Measurements from ENCODE around the gene CSMD2.
A peak's percentile ranks its signal among the peaks of the same experiment; 100 is the strongest.

CSMD2 gene

DNA sequence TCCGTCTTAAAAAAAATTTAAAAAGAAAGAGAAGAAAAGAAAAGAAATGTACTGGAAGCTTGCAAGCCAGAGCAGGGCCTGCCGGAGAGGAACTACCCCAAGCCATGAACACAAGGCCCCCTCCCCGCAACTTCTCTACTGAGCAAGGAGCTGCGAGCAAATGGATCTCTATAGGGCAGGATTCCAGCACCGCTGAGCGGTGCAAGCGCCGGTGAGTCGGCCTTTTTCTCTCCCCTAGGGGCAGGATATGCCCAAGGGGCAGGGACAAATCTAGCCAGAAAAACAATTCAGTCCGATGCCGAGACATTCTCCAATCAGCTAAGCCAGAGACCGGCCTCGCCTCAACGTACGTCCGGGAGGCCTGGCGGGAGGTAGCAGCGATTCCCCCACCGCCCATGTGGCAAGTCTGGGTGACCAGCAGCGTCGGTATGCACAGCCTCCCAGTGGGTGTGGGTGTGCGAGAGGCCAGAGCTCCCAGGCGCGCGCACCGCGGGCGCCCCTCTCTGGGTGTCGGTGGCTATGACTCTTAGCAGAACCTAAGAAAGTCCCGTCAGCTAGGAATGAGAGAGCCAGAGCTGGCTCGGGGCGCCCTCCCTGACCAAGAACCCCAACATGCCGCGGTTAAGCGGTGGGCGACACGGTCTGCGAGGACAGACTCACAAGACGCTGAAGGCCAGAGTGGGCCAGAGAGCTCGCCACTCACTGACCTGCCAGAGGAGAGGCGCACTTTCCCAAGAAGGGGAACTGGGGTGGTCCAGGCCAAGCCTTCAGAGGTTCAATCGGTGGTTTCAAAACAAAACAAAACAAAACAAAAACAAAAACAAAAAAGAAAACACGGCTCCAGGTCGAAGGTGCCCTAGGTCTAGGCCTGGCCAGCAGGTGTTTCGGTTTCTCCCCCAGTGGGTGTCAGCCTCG is 1.9 kb downstream of the CSMD2 start:
- TF ChIP-seq, protein P1, sequence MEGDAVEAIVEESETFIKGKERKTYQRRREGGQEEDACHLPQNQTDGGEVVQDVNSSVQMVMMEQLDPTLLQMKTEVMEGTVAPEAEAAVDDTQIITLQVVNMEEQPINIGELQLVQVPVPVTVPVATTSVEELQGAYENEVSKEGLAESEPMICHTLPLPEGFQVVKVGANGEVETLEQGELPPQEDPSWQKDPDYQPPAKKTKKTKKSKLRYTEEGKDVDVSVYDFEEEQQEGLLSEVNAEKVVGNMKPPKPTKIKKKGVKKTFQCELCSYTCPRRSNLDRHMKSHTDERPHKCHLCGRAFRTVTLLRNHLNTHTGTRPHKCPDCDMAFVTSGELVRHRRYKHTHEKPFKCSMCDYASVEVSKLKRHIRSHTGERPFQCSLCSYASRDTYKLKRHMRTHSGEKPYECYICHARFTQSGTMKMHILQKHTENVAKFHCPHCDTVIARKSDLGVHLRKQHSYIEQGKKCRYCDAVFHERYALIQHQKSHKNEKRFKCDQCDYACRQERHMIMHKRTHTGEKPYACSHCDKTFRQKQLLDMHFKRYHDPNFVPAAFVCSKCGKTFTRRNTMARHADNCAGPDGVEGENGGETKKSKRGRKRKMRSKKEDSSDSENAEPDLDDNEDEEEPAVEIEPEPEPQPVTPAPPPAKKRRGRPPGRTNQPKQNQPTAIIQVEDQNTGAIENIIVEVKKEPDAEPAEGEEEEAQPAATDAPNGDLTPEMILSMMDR (IDR thresholded peaks at IDR 0.05; ENCODE audit: control insufficient read depth, insufficient read depth, low read depth, low read length, missing control alignments), result peak; percentile 97
- peak; percentile 94 for DNase-seq (ENCODE audit: low read depth)
- H3K4me3 ChIP-seq (ENCODE audit: control insufficient read depth, low read depth, low read length), result peak overlapping the region; percentile 90

DNA sequence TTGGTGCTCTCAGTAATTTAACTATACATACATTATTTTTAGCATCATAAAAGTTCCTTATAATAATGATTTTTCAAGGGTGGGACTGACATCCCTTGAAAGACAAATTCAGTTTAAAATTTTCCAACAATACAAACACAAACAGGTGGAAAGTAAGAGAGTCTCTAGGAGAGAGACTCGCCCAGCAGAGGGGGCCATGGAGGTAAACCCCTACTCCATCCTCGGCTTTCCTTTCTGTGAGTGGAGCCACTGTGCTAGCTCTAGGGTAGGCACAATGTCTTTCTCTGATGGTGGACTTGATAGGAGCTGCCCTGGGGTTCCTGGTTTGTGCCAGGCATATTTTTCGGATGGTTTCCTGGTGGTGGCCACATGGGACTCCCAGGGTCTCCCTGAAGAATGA is 8.3 kb downstream of the CSMD2 start:
- H3K4me3 ChIP-seq (ENCODE audit: control insufficient read depth, low read depth, low read length), result no peak overlapping the region
- TF ChIP-seq, protein P1 (IDR thresholded peaks at IDR 0.05; ENCODE audit: control insufficient read depth, insufficient read depth, low read depth, low read length, missing control alignments), result no peak
- no peak for DNase-seq (ENCODE audit: low read depth)

DNA sequence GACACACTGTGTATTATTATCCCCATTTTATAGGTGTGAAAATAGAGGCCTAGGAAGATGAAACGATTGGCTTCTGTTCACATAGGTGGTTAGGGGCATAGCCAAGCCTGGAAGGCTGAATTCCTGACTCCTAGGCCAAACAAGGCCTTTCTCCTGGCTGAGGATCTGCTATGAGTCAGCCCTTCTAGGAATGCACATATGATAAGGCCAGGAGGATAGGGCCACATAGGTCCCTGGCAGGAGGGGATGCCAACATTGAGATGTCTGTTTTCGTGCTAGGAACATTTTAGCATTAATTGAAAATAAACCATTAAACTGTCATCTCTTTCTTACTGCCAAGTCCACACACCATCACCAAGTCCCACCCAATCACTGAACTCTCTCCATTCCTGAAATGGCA is 9.2 kb downstream of the CSMD2 start:
- no peak for DNase-seq (ENCODE audit: low read depth)
- H3K4me3 ChIP-seq (ENCODE audit: control insufficient read depth, low read depth, low read length), result no peak overlapping the region
- TF ChIP-seq, protein P1 (IDR thresholded peaks at IDR 0.05; ENCODE audit: control insufficient read depth, insufficient read depth, low read depth, low read length, missing control alignments), result no peak

DNA sequence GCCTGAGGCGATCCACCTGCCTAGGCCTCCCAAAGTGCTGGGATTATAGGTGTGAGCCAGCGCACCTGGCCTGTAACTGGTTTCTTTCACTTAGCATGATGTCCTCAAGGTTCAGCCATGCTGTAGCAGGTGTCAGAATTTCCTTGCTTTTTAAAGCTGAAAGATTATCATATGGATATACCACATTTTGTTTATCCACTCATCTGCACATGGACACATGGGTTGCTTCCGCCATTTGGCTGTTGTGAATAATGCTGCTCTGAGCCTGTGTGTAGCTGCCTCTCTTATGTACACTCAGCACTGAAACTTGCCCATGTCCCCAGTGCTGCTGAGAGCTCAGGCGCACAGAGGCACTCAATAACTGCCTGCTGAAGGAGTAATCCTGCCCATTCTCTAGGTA is 11.8 kb downstream of the CSMD2 start:
- TF ChIP-seq, protein P1 (IDR thresholded peaks at IDR 0.05; ENCODE audit: control insufficient read depth, insufficient read depth, low read depth, low read length, missing control alignments), result no peak

DNA sequence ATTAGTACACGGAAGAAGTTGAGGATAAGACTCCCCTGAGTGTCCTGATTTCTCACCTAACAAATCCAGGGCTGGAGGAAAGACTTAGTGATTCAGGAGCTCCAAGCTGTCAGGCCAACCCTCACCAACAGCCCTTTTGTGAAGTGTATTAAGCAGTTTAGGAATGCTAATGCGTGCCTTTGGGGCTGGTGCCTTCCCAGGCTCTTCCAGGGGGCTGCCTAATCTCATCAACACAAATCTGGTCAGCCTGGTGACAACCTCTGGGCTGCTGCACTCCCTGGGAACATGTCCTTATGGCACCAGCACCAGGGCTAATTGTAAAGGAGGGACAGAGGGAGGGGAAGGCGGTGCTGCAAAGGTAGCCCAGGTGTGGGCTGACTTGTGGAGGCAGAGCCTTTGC is 15.5 kb downstream of the CSMD2 start:
- TF ChIP-seq, protein P1 (IDR thresholded peaks at IDR 0.05; ENCODE audit: control insufficient read depth, insufficient read depth, low read depth, low read length, missing control alignments), result no peak
- DNase-seq (ENCODE audit: low read depth), result no peak
- H3K4me3 ChIP-seq (ENCODE audit: control insufficient read depth, low read depth, low read length), result no peak overlapping the region

More for the DNA sequence above, 11.8 kb downstream of the CSMD2 start:
- no peak overlapping the region for H3K4me3 ChIP-seq (ENCODE audit: control insufficient read depth, low read depth, low read length)
- DNase-seq (ENCODE audit: low read depth), result no peak

DNA sequence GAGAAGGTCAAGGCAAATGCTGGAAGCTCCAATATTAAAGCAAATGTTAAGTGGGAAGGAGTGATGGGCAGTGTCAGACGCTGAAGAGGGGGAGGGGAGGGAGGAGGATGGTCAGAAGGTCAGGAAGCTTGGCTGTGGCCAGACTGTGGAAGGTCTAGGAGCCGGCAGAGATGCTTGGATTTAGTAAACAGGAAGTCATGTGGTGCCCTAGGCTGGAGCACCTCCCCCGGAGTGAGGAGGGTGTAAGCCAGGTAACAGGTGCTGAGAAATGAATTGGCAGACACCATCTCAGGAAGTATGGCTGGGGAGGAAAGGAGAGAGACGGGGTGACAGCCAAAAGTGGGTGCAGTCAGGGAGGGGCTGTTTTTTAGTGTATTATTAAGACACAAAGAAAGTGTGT is 17.7 kb downstream of the CSMD2 start:
- no peak for DNase-seq (ENCODE audit: low read depth)
- TF ChIP-seq, protein P1 (IDR thresholded peaks at IDR 0.05; ENCODE audit: control insufficient read depth, insufficient read depth, low read depth, low read length, missing control alignments), result no peak
- H3K4me3 ChIP-seq (ENCODE audit: control insufficient read depth, low read depth, low read length), result no peak overlapping the region
